ENCODE data around the gene CYP2S1.

Gene CYP2S1

DNA sequence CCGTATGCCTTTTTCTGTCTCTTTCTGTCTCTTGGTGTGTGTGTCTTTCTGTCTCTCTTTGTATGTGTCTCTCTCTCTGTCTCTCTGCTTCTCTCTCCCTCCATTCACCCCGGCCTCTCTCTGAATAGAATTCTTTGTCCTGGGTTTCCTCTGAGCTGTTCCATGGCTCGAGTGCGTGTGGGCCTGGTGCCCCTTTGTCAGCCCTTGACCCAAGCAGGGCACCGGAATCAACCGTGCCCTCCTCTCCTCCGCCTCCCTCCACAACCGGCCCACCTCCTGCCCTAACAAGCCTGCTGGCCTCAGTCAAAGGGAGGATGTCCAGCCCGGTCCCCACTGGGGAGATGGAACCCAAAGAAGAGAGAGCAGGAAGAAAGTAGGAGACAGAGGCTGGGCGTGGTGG is 29.2 kb downstream of the CYP2S1 start:
- H3K4me3 ChIP-seq (ENCODE audit: low read length), result no peak overlapping the region
- no peak for DNase-seq (ENCODE audit: low read depth)
- TF ChIP-seq, protein P1, sequence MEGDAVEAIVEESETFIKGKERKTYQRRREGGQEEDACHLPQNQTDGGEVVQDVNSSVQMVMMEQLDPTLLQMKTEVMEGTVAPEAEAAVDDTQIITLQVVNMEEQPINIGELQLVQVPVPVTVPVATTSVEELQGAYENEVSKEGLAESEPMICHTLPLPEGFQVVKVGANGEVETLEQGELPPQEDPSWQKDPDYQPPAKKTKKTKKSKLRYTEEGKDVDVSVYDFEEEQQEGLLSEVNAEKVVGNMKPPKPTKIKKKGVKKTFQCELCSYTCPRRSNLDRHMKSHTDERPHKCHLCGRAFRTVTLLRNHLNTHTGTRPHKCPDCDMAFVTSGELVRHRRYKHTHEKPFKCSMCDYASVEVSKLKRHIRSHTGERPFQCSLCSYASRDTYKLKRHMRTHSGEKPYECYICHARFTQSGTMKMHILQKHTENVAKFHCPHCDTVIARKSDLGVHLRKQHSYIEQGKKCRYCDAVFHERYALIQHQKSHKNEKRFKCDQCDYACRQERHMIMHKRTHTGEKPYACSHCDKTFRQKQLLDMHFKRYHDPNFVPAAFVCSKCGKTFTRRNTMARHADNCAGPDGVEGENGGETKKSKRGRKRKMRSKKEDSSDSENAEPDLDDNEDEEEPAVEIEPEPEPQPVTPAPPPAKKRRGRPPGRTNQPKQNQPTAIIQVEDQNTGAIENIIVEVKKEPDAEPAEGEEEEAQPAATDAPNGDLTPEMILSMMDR (IDR thresholded peaks at IDR 0.05; ENCODE audit: insufficient read depth, low read depth, low read length, missing control alignments), result no peak

DNA sequence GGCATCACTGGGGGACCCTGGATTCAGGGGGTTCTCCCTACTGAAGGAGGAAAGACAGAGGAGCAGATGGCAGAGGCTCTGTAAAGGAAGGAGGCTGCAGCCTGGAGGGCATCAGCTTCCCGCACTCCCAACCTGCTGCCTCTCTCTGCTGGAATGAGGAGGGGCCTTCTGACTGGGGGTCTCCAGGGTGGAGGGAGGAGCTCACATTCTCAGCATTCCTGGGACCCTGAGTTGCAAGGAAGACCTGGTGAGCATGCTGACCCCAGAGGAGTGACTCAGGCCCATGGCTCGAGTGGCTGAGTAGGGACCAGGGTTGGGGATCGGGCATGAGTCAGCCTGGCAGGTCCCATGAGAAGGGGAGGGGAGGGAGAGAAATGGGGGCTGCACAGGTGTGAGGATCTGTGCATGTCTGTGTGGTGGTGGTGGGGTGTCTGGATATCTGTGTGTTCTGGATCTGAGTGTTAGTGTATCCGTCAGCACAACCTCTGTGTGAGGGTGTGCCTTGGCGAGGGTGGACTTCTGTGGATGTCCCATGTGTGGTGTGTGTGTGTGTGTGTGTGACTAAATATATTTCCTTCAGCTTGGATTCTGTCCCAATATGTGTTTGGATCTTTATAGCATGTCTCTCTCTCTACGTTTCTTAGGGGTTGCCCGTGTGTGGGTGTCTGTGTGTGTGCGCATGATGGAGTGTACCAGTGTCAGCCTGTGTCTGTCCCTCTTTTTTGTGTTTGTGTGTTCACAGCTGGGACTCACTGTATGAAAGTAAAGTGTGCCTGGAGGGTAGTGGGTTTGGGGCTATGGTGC is 30.6 kb downstream of the CYP2S1 start:
- TF ChIP-seq, protein P1 (IDR thresholded peaks at IDR 0.05; ENCODE audit: insufficient read depth, low read depth, low read length, missing control alignments), result no peak
- peak; percentile 64 for DNase-seq (ENCODE audit: low read depth)
- H3K4me3 ChIP-seq (ENCODE audit: low read length), result no peak overlapping the region

DNA sequence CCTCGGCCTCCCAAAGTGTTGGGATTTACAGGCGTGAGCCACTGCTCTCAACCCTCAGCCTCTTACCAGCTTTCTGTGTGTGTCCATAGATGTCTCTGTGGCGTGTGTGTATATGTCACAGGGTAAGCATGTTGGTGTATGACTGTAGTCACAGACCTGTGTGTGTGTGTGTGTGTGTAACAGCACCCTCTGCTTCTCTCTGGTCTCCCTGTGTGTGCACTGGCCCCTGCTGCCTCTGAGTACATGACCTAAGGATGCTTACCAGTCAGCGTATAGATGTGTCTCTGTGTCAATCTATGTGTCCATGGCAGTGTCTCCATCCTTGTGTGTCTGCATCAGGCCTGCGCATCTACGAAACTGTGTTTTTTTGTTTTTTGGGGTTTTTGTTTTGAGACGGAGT is 31.6 kb downstream of the CYP2S1 start:
- H3K4me3 ChIP-seq (ENCODE audit: low read length), result no peak overlapping the region
- no peak for DNase-seq (ENCODE audit: low read depth)

DNA sequence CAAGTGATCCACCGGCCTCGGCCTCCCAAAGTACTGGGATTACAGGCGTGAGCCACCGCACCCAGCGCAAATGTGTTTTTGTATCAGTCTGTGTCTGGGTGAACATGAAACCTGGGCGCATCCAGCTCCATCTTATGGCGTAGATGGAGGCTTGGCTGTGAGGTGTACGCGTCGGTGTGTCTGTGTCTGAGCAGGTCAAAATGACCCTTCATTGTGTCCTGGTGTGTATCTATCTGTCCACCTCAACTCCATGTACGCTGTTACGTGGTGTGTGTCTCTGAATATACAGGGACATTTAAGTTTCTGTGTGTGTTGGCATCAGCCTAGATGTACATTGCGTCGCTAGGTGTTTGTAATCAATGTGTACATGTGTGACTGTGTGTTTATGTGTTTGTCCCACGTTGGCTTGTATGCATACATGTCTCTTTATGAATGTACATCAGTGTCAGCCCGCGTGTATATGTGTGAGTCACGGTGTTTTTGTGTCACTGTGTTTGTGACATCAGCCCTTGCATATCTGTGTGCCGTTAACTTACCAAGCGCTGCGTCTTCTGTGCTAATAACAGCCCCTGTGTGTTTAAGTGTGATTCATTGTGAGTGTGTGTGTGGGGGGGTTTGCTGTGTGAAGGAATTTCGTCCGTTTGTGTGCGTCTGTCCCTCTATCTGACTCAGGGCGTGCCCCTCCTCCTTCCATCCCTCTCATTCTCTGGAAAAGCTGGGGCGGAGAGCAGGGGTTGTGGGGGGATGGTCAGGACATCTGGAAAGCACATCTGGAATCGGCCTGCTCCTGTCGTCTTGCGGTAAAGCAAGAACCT is 32.4 kb downstream of the CYP2S1 start:
- peak overlapping the region; percentile 24 for H3K4me3 ChIP-seq (ENCODE audit: low read length)
- peak; percentile 95 for DNase-seq (ENCODE audit: low read depth)
- TF ChIP-seq, protein P1 (IDR thresholded peaks at IDR 0.05; ENCODE audit: insufficient read depth, low read depth, low read length, missing control alignments), result no peak

More for the DNA sequence above, 31.6 kb downstream of the CYP2S1 start:
- TF ChIP-seq, protein P1 (IDR thresholded peaks at IDR 0.05; ENCODE audit: insufficient read depth, low read depth, low read length, missing control alignments), result no peak

DNA sequence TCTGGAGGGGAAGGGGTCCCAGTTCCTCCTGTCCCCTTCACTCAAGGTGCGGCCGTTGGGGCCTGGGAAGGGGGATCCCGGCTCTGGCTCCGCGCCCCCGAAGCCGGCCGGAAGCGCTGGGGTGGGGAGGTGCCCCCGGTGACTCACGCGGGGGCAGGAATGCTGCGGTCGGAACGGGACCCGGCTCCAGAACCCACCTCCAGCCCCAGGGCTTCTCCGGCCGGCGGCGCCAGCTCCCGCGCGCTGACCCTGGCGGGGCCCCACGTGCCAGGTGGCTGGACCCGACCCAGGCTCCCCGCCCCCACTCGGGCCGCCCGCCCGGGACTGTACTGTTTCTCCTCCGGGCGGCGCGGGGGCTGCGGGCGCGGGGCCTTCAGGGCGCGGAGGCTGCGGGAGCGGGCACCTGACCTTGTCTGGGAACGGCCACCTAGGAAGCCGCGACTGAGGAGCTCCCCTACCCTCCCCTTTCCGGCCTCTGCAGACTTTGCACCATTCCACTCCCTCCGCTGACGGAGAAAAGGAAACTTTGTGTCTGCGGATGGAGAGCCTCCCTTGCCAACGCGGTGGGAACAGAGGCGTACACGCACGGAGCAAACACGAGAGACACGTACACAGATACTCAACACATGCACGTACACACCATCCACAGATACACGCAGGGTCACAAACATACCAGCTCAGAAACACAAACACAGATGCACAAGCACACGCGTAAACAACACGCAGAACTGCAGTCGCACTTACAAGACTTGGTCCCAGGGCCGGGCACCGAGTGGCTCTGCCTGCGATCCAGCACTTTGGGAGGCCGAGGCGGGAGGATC is 33.2 kb downstream of the CYP2S1 start:
- DNase-seq (ENCODE audit: low read depth), result peak; percentile 78
- TF ChIP-seq, protein P1 (IDR thresholded peaks at IDR 0.05; ENCODE audit: insufficient read depth, low read depth, low read length, missing control alignments), result no peak
- peak overlapping the region; percentile 27 for H3K4me3 ChIP-seq (ENCODE audit: low read length)

DNA sequence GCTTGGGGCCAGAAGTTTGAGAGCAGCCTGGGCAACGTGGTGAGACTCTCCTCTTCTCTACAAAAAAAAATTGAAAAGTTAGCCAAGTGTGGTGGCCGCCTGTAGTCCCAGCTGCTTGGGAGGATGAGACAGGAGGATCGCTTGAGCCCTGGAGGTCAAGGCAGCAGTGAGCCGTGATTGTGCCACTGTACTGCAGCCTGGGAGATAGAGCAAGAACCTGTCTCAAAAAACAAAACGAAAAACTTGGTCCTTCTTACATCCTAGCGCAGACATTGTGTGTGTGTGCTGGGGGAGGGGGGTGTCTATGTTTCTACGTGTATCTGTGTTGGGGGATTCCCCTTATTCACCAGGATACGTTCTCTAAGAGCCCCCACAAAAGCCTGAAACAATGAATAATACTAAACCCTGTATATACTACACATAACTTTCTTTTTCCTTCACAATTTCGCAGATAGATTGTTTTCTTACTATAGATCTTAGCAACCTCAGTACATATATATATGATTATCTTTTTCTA is 33.9 kb downstream of the CYP2S1 start:
- no peak overlapping the region for H3K4me3 ChIP-seq (ENCODE audit: low read length)
- TF ChIP-seq, protein P1 (IDR thresholded peaks at IDR 0.05; ENCODE audit: insufficient read depth, low read depth, low read length, missing control alignments), result no peak
- no peak for DNase-seq (ENCODE audit: low read depth)
